ENCODE data around the gene MEGF11.

Gene MEGF11

DNA sequence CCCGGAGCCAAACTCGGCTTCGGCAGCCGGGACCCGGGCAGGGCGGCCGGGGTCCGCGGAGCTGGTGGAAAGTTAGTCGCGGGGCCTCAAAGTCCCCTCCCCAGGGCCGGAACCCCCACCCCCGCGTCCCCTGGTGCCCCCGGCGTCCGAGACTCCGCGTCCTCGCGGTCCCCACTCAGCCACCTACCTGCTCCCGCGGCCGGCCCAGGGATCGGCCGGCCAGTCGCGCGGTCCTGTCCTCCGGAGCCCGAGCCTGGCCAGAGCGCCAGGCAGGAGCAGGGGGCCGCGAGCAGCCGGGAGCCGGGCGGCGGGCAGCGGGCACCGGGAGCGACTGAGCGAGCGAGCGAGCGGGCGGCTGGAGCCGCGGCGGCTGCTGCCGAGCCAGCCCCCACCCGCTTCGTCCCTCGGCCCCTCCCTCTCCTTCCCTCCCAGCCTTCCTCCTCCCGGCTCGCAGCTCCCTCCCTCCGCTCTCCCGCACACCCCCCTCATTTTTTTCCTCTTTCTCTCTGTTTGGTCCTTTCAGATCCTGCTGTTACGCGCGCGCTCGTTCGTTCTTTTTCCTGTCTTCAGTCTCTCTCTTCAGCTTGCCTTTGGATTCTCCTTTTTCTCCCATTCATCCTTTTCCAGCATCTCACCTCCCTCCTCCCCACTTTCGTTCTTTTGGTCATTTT lies at the start of gene MEGF11:
Gene MEGF11, minus strand, starts transcription at position 333 of the 671 bp plus-strand sequence. CDS start 125,347 bp downstream, outside the sequence.
- no peak for DNase-seq (ENCODE audit: low read depth in 3 of 3)

GRCh38 chr15:66302489-66303278 lies 49.1 kb upstream of the MEGF11 start:
- no peak for DNase-seq (ENCODE audit: low read depth in 3 of 3)

DNA sequence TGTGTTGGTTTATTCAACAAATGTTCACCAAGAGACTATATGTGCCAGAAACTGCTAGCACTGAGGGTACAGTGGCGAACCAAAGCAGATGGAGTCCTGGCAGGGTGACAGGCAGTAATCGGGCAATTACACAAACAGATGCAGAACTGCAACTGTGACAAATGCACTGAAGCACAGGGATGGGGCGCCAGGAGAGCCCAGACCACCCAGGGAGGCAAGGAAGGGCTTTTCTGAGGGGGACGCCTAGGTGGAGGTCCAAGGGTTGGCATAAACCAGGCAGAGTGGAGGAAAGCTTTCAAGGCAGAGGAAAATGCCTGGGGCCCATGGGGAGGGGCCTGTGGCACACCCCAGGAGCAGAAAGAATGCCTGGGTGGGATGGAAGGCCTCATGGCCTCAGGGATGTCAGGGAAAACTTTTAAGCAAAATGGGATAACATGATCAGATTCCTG lies 45.3 kb upstream of the MEGF11 start:
- no peak for DNase-seq (ENCODE audit: low read depth in 3 of 3)

GRCh38 chr15:66296186-66296585 lies 42.6 kb upstream of the MEGF11 start:
- DNase-seq (ENCODE audit: low read depth in 3 of 3): no peak

DNA sequence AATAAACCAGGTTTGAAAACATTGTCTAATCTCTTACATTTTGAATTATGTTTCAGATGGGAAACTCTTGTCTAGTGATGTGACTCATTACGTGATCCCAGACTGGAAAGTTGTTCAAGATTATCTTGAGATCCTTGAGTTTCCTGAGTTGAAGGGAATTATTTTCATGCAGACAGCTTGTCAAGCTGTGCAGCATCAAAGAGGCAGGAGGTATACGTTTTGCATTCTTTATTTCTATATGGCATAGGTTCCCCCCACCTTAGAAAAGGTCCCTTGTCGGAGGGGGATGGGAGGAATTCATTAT lies 41.3 kb upstream of the MEGF11 start:
- DNase-seq (ENCODE audit: low read depth in 3 of 3): no peak

DNA sequence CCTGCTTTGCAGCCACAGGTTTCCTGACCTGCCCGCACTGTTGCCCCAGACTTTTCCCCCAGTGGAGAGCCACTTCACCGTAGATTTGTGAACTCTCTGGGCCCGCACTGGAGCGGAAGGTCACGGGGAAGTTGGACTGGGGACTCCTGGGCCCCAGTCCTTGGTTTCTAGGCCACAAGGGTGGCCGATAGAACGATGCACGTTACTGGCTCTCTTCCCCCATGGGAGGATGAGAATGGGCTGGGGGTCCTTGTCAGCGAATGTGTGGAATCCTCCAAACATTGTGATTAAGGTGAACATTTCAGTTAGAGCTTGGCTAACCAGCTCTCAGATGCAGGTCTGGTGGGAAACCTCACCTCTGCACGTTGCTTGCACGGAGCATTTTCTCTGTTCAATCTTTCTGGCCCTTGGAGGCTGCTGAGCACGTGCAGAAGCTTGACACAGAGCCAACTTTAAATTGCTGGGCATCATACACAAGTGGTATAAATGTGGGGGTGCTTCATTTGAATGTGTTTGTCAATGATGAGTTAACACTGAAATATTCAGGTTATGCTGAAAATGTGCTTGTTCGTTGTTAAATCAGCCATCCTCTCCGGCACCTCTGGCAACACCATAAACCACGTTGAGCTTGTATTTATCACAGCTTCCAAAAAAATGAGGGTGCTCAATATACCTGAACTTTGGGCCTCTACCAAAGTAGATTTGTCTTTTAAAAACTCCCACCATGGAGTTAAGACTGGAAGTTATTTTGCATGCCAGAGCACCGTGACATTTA lies 40.8 kb upstream of the MEGF11 start:
- DNase-seq (ENCODE audit: low read depth in 3 of 3): no peak

GRCh38 chr15:66293419-66294156 lies 40.0 kb upstream of the MEGF11 start, which contains the start of gene DIS3L:
DIS3L (plus strand) TSS chr15:66293568; CDS start chr15:66293597, 29 bp downstream.
- DNase-seq (ENCODE audit: low read depth in 3 of 3): peak; percentile 9 to 56 (median 34)

GRCh38 chr15:66292571-66293418 lies 39.2 kb upstream of the MEGF11 start:
- DNase-seq (ENCODE audit: low read depth in 3 of 3): no peak

DNA sequence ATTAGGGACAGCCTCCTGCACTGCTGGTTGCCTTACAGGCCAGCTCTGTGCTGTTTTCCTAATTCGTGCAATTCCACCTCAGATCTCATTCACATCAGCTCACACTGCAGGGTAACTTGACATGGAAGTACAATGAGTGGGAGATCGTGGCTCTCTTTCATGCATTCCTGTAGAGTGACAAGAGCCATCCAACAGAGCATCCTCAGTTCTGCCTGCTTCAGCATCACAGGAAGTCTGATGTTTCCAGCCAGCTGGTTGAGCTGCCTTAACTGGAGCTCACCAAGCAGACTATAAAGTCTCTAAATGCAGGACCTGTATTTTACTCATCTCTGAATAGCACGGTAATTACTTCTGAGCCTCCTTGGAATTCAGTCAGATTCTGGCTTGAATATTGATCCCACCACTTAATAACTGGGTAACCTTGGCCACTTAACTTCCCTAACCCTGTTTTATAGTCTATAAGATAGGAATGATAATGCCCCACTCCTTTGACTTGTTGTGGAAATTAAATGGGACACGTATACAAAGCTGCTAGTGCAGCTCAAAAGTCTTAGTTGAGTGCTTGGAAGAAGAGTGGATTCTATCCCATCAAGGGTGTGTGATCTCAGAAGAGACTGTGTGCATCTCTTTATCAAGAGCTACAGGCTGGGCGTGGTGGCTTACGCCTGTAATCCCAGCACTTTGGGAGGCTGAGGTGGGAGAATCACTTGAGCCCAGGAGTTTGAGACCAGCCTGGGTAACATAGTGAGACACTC lies 38.4 kb upstream of the MEGF11 start:
- no peak for DNase-seq (ENCODE audit: low read depth in 3 of 3)

DNA sequence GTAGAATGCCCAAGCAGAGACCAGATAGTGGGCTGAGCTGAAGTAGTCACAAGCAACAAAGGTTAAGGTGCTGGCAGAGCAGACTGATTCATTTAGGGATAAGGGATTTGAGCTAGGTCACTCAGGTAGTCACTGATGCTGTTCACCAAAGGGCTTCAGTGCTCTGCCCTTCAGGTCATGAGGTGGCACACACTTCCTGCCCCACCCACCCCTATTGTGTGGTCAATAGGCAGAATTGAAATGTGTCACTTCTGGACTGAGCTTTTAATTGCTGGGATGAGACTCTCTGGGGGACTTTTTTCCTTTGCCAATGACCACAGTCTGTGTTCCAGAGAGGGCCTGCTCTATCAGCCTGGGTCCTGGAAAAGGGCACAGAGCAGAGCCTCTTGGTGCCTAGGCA lies 37.0 kb upstream of the MEGF11 start:
- no peak for DNase-seq (ENCODE audit: low read depth in 3 of 3)

GRCh38 chr15:66290007-66290406 lies 36.5 kb upstream of the MEGF11 start:
- DNase-seq (ENCODE audit: low read depth in 3 of 3): no peak

GRCh38 chr15:66288551-66289185 lies 35.1 kb upstream of the MEGF11 start:
- no peak for DNase-seq (ENCODE audit: low read depth in 3 of 3)

GRCh38 chr15:66288093-66288492 lies 34.5 kb upstream of the MEGF11 start:
- no peak for DNase-seq (ENCODE audit: low read depth in 3 of 3)

- DNase-seq (ENCODE audit: low read depth in 3 of 3): no peak
These were observed 34.0 kb upstream of the MEGF11 start for GRCh38 chr15:66287461-66288057.

GRCh38 chr15:66285533-66286280 lies 32.2 kb upstream of the MEGF11 start:
- no peak for DNase-seq (ENCODE audit: low read depth in 3 of 3)

DNA sequence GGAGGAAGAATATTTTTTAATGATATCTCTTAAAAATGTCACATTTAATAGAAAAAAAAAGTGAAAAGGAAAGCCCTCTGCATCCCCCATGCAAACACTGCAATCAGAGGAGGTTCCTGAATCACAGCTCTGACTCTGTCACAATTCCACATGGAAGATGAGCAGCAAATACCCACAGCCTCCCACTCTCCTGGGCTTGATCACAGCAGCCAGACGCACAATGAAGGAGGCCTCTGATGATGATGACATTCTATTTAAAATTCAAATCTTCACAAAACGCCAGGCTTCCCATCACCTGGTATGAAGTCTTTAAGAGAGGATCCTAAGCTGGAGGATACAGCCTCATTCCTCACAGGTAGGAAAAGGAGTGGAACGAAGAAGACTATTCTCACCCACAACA lies 30.7 kb upstream of the MEGF11 start:
- DNase-seq (ENCODE audit: low read depth in 3 of 3): no peak

- DNase-seq (ENCODE audit: low read depth in 3 of 3): no peak
These were observed 25.1 kb upstream of the MEGF11 start for GRCh38 chr15:66278671-66279070.

DNA sequence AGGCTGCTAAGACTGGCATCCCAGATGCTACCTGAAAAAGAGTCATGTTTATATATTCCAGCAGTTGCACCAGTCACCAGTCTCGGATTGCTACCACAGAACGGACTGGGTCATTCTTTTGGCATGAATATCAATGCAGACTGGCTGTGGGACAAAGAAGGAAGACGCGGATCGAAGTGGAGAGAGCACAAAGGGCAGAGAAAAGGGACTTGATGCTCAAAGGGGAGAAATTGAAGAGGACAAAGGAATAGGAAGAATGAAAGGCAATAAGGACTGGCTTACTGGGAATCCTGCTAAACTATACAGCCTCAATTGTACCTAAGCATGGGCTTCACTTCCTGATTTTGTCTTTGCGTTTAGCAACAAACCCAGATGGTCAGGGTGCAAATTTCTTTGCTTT lies 24.5 kb upstream of the MEGF11 start:
- DNase-seq (ENCODE audit: low read depth in 3 of 3): no peak
